Smooth muscle cell (in vitro differentiated cells): ENCODE results near the gene TFR2. TPM values are rescaled to one million over a fixed set of nuclear protein-coding genes. Genes with fewer than 3 reads are reported as not detected.

ENCODE experiments used
- DNase-seq: peaks from one replicate; lab custom pipeline; 2025; ENCODE audit not compliant: unreplicated experiment; lab: John Stamatoyannopoulos, UW
- H2AFZ ChIP-seq: fragments of 200-600 bp; sonication (generic); 2 replicates; pipeline ENCODE4 v1.6.0; 2016; ENCODE audit warnings: antibody characterized with exemption, low read depth, mild to moderate bottlenecking
- H3F3A ChIP-seq: fragments of 200-600 bp; sonication (generic); 2 replicates; pipeline ENCODE4 v1.6.0; 2017; ENCODE audit warnings: antibody characterized with exemption, low read depth
- H3K27ac ChIP-seq: fragments of 200-600 bp; sonication (generic); 2 replicates; pipeline ENCODE4 v1.5.1; 2016; ENCODE audit warnings: low read depth, mild to moderate bottlenecking
- H3K27me3 ChIP-seq: fragments of 200-600 bp; sonication (generic); 2 replicates; pipeline ENCODE4 v1.6.1; 2016; ENCODE audit warnings: low read depth, mild to moderate bottlenecking
- H3K36me3 ChIP-seq: fragments of 200-600 bp; sonication (generic); 2 replicates; pipeline ENCODE4 v1.5.1; 2016; ENCODE audit warnings: low read depth
- H3K4me1 ChIP-seq: fragments of 200-600 bp; sonication (generic); 2 replicates; pipeline ENCODE4 v1.5.1; 2016; ENCODE audit warnings: low read depth
- H3K4me2 ChIP-seq: fragments of 200-600 bp; sonication (generic); 2 replicates; pipeline ENCODE4 v1.6.0; 2016; ENCODE audit warnings: mild to moderate bottlenecking
- H3K4me3 ChIP-seq: fragments of 200-600 bp; sonication (generic); 2 replicates; pipeline ENCODE4 v1.5.1; 2016; ENCODE audit warnings: mild to moderate bottlenecking
- H3K79me2 ChIP-seq: fragments of 200-600 bp; sonication (generic); 2 replicates; pipeline ENCODE4 v1.6.0; 2016; ENCODE audit warnings: low read depth, mild to moderate bottlenecking
- H3K9ac ChIP-seq: fragments of 200-600 bp; sonication (generic); 2 replicates; pipeline ENCODE4 v1.6.0; 2016; ENCODE audit warnings: low read depth
- H3K9me3 ChIP-seq: fragments of 200-600 bp; sonication (generic); replicated peaks from 2 replicates; pipeline ENCODE4 v1.5.1; 2016; ENCODE audit warnings: low read depth
- H4K20me1 ChIP-seq: fragments of 200-600 bp; sonication (generic); 2 replicates; pipeline ENCODE4 v1.6.0; 2016; ENCODE audit warnings: low read depth
- WGBS: methylation state at CpG from one replicate; pipeline ENCODE4 v1.1.7; 2016; ENCODE audit warnings: low lambda C conversion rate; 5-methylcytosine and 5-hydroxymethylcytosine counted together
- polyA plus RNA-seq: library from polyadenylated mRNA; unstranded; fragments of >200 nt; fragmentation: Nextera tagmentation; extraction: Ambion mirVana; gene quantifications from 2 replicates; pipeline ENCODE4 v1.2.1, GENCODE V29; 2016
- total RNA-seq: library from RNA; depleted of rRNA; stranded (reverse); fragments of >200 nt; gene quantifications from 2 replicates; pipeline ENCODE4 v1.2.3, GENCODE V29; 2014
- TF ChIP-seq, protein P1 (sequence below): fragments of 200-600 bp; sonication (generic); IDR thresholded peaks from 2 replicates; pipeline ENCODE4 v1.5.1; 2017; ENCODE audit warnings: borderline replicate concordance, mild to moderate bottlenecking, antibody characterized with exemption; ENCODE audit not compliant: insufficient read depth, poor library complexity, severe bottlenecking

Gene TFR2
- total and polyA plus RNA-seq, 2 experiments from 2014 or later, result 1.9 to 3.2 TPM

DNA sequence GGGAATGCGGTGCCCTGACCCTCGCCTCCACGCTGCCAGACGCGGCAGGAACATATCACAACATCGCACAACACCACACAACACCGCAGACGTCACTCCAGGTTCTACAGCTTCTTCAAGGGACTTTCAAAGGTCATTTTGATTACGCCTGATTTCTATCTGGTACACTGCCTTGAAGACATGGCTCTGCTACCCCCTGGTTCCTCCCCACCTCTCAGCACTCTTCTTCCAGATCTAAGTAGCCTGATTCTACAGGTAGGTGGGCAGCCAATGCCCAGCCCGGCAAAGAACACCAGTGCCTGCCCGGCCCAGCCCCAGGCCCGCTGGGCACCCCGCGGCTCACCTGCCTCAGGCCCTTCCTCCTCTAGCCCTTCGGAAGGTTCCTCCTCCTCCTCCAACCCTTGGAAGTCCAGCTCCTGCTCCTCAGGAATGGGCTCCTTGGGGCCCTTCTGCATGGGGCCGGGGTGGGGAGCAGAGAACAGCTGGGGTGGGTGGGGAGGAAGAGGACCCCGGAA, 44.3 kb upstream of the TFR2 start:
- no peaks in the 10 kb centered on the region for H3K27me3 ChIP-seq
- H3K27ac ChIP-seq, result no peak overlapping the region
- H3K36me3 ChIP-seq, result no peaks in the 10 kb centered on the region
- no peak overlapping the region for H3K4me2 ChIP-seq
- H3K4me1 ChIP-seq, result no peaks in the 10 kb centered on the region
- no peak for DNase-seq
- H2AFZ ChIP-seq, result no peak overlapping the region
- no peak overlapping the region for H3K4me3 ChIP-seq
- H3K9me3 ChIP-seq, result no peaks in the 10 kb centered on the region
- peaks cover 28% of the 10 kb centered on the region for H3K79me2 ChIP-seq
- H3F3A ChIP-seq, result no peaks in the 10 kb centered on the region
- 93% methylated on average over 17 of the region's 17 CpGs for WGBS
- peaks cover 63% of the 10 kb centered on the region for H4K20me1 ChIP-seq
- no peak overlapping the region for H3K9ac ChIP-seq
- TF ChIP-seq, protein P1, sequence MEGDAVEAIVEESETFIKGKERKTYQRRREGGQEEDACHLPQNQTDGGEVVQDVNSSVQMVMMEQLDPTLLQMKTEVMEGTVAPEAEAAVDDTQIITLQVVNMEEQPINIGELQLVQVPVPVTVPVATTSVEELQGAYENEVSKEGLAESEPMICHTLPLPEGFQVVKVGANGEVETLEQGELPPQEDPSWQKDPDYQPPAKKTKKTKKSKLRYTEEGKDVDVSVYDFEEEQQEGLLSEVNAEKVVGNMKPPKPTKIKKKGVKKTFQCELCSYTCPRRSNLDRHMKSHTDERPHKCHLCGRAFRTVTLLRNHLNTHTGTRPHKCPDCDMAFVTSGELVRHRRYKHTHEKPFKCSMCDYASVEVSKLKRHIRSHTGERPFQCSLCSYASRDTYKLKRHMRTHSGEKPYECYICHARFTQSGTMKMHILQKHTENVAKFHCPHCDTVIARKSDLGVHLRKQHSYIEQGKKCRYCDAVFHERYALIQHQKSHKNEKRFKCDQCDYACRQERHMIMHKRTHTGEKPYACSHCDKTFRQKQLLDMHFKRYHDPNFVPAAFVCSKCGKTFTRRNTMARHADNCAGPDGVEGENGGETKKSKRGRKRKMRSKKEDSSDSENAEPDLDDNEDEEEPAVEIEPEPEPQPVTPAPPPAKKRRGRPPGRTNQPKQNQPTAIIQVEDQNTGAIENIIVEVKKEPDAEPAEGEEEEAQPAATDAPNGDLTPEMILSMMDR, result no peak

DNA sequence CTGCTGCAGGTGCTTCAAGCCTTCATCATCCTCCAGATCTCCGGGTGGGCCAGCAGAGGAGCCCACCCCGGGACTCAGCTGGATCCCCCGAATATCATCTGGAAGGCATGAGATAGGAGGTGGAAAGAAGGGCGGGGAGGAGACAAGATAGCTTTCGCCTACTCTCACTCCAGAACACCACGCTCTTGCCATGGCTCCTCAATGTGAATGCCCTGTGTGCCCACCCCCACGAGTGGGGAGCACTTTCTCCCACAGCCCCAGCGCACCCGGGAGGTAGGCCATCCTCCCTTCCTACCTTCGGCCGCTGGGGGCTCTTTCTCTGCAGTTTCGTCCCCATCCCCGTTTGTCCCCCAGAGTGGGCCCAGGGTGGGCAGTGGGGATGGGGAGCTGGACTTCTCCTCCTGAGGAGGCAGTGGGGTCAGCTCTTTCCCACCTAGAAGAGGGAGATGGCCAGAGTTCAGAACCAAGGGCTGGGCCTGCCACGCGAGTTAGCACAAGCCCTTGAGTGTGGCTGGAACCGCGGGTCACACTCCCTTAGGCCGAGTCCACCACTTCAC, 43.8 kb upstream of the TFR2 start:
- 93% methylated on average over 17 of the region's 18 CpGs for WGBS
- H3K9ac ChIP-seq, result no peak overlapping the region
- no peak overlapping the region for H3K27ac ChIP-seq
- no peak overlapping the region for H3K4me2 ChIP-seq
- H3K4me1 ChIP-seq, result no peaks in the 10 kb centered on the region
- peaks cover 61% of the 10 kb centered on the region for H4K20me1 ChIP-seq
- H3K9me3 ChIP-seq, result no peaks in the 10 kb centered on the region
- H3K27me3 ChIP-seq, result no peaks in the 10 kb centered on the region
- H3K36me3 ChIP-seq, result no peaks in the 10 kb centered on the region
- no peak overlapping the region for H2AFZ ChIP-seq
- H3K4me3 ChIP-seq, result no peak overlapping the region
- peaks cover 22% of the 10 kb centered on the region for H3K79me2 ChIP-seq
- no peak for DNase-seq
- TF ChIP-seq, protein P1, result no peak
- H3F3A ChIP-seq, result no peaks in the 10 kb centered on the region

DNA sequence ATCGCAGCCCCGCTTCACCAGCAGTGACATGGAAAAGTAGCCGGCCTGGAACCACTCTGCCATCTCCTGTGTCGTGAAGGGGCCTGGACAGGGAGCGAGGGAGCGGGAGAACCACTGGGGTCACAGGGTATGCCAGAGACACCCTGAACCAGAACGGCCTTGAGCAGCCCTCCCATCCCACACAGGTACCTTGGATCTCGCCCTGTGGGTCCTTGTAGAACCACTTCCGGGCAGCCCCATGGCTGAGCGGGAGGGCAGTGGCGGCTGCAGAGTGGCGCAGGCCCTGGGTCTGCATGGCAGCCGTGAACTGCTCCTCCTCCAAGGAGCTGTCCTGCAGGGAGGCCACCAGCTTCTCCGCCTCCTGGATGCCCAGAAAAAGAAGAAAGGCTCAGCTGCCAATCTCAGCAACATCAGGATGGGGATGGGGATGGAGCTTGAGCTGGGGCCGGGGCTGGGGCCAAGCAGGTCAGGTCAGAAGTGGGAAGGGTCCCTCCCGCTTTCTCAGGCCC, 43.2 kb upstream of the TFR2 start:
- Histone ChIP-seq H2AFZ (no peak overlapping the region), H3K4me1 (no peaks in the 10 kb centered on the region), H3F3A (no peaks in the 10 kb centered on the region), H3K79me2 (peaks cover 17% of the 10 kb centered on the region), H3K9me3 (no peaks in the 10 kb centered on the region), H4K20me1 (peaks cover 60% of the 10 kb centered on the region), H3K36me3 (no peaks in the 10 kb centered on the region), H3K4me3 (no peak overlapping the region), H3K27me3 (no peaks in the 10 kb centered on the region), H3K27ac (no peak overlapping the region), H3K4me2 (no peak overlapping the region), H3K9ac (no peak overlapping the region)
- TF ChIP-seq, protein P1, result no peak
- WGBS, result 99% methylated on average over 15 of the region's 16 CpGs
- DNase-seq, result no peak
